Measurements from ENCODE around the gene EHD1. TPM values are rescaled to one million over a fixed set of nuclear protein-coding genes. Genes with fewer than 3 reads are reported as not detected.

The EHD1 gene
- total RNA-seq, 2 donors from 2014 or later, result 39.7 to 43.8 TPM

DNA sequence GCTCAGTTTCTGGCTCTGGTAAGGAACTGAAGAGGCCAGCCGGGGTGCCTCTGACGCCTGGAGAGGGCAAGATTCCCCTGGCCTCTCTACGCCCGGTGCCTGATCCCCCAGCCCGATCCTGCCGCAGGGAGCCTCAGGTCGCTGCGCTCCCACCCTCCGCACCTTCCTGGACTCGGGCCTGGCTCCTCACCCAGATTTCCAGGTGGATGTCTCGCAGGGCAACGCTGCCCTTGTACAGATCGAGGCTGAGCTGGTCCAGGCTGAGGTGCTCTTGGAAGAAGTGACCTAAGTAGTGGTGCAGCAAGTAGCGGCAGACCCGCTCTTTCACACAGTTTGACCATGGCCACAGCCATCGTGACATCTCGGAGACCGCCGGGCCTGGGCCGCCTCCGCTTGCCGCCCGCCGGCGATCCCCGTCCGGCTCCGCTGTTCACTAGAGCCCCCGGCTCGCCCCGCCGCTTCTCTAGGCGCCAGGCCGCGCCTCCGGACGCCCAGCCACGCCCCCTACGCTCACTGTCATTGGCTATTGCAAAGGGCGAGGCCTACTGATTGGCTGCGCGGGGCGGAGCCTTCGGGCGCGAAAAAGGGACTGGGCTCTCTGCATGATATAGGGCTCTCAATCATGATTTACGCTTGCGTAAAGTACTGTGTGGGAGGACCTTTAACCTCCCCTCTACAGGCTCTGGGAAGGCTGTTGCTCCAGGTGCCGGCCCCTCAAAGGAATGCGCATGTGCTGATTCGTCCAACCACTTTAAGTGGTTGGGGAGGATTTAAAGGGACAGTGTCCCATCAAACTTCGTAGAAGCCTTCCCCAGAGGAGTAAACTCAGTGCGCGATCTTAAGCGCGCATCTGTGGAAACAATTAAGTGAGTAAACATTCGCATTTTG is 38.6 kb upstream of the EHD1 start, which contains the start of gene ATG2A:
Gene ATG2A (minus strand): TSS at position 435 of the 888 bp plus-strand sequence. CDS start 74 bp downstream, at position 361.
- Histone ChIP-seq H3K4me3 (ENCODE audit: low read length) (peak within 1 kb of the TSS; percentile 85), H3K27ac (ENCODE audit: low read depth, low read length) (peak within 1 kb of the TSS; percentile 10), H3K36me3 (ENCODE audit: control insufficient read depth, insufficient read depth, low read length) (peaks cover 6% of the 10 kb centered on the region), H3K9ac (ENCODE audit: extremely low read depth, low read length, poor library complexity, severe bottlenecking) (peak within 1 kb of the TSS; percentile 71), H3K27me3 (ENCODE audit: control insufficient read depth, insufficient read depth, low read length, poor library complexity, severe bottlenecking) (peaks cover 37% of the 10 kb centered on the region), H3K4me1 (ENCODE audit: control insufficient read depth, insufficient read depth, low read length) (peaks cover 9% of the 10 kb centered on the region), H3K9me3 (ENCODE audit: control insufficient read depth, low read length) (no peaks in the 10 kb centered on the region)
- Mint-ChIP-seq H3K4me1 (peaks cover 18% of the 10 kb centered on the region), H3K9me3 (no peaks in the 10 kb centered on the region), H3K27ac (peak within 1 kb of the TSS; percentile 92), H3K27me3 (ENCODE audit: insufficient read depth) (peaks cover 36% of the 10 kb centered on the region), H3K4me3 (peak within 1 kb of the TSS; percentile 79), H3K36me3 (ENCODE audit: low read depth) (peaks cover 4% of the 10 kb centered on the region)
- WGBS, 2 experiments (ENCODE audit: insufficient coverage in 1 of 2, insufficient read length in 1 of 2), result 1% methylated on average over 41 to 57 of the region's 57 CpGs
- TF ChIP-seq CTCF (conservative IDR thresholded peaks at IDR 0.05), result no peak
- DNase-seq, result peak; percentile 99

DNA sequence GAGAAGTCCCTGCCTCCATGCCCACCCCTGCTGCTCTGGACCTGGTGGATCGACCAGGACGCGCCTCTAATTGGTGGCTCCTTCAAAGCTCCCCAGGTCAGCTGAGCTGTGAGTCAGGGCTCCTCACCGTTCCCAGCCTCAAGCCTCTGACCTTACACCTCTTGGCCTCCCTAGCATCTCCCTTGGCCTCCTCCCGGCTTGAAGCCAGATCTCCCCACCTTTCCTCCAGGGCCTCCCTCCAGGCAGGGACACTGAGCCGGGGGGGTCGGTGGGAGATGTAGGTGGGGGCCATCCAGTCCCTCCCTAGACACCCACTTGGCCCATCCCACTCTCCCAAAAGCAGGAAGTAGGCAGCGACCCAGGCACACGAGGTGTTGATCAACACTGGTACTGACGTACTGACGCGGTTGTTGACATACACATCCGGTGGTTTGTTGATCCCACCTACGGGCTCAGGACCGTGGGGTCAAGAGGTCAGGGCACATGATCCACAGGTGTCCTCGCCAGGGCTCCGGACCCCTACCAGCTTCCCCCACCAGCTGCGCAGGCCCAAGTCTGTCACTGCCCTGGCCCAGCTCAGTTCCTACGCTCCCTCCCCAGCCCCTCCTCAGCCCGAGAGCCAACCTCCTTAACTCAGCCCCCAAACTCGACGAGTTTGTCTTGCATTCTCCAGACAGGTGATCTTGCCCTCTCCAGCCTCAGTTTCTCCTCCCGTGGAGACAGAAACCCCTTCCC is 37.8 kb upstream of the EHD1 start:
- H3K9me3 Mint-ChIP-seq, result no peaks in the 10 kb centered on the region
- Histone ChIP-seq H3K4me3 (ENCODE audit: low read length) (peak overlapping the region; percentile 85), H3K9me3 (ENCODE audit: control insufficient read depth, low read length) (no peaks in the 10 kb centered on the region), H3K9ac (ENCODE audit: extremely low read depth, low read length, poor library complexity, severe bottlenecking) (peak overlapping the region; percentile 71), H3K4me1 (ENCODE audit: control insufficient read depth, insufficient read depth, low read length) (peaks cover 9% of the 10 kb centered on the region), H3K27ac (ENCODE audit: low read depth, low read length) (no peak overlapping the region), H3K27me3 (ENCODE audit: control insufficient read depth, insufficient read depth, low read length, poor library complexity, severe bottlenecking) (peaks cover 29% of the 10 kb centered on the region), H3K36me3 (ENCODE audit: control insufficient read depth, insufficient read depth, low read length) (peaks cover 14% of the 10 kb centered on the region)
- H3K4me3 Mint-ChIP-seq, result peak overlapping the region; percentile 79
- peaks cover 29% of the 10 kb centered on the region for H3K27me3 Mint-ChIP-seq (ENCODE audit: insufficient read depth)
- peak; percentile 77 for DNase-seq
- TF ChIP-seq CTCF (conservative IDR thresholded peaks at IDR 0.05), result no peak
- H3K27ac Mint-ChIP-seq, result peak overlapping the region; percentile 92
- 11 to 24% methylated on average over 11 to 23 of the region's 23 CpGs for WGBS, 2 experiments (ENCODE audit: insufficient coverage in 1 of 2, insufficient read length in 1 of 2)
- peaks cover 17% of the 10 kb centered on the region for H3K4me1 Mint-ChIP-seq
- H3K36me3 Mint-ChIP-seq (ENCODE audit: low read depth), result peaks cover 10% of the 10 kb centered on the region

DNA sequence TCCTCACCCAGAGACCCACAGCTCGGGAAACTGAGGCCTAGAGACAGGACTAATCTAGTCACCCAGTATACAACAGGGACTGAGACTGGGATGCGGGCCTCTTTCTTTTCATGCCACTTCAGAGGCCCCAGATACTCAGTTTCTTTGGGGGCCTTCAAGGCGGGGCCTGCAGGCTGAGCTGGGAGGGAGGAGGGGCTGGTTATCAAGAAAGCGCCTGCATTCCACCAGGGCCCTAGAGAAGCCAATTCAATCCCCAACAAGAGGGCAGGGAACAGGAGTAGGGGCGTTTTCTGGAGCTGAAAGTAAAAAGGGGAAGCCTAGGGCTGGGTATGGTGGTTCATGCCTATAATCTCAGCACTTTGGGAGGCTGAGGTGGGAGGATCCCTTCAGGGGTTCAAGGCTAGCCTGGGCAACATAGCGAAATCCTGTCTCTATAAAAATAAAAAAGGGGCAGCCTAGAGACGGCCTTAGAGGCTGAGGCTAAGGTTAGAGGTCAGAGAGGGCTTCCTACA is 37.0 kb upstream of the EHD1 start:
- Mint-ChIP-seq H3K36me3 (ENCODE audit: low read depth) (peaks cover 14% of the 10 kb centered on the region), H3K4me1 (peaks cover 17% of the 10 kb centered on the region), H3K27ac (no peak overlapping the region), H3K27me3 (ENCODE audit: insufficient read depth) (peaks cover 22% of the 10 kb centered on the region), H3K4me3 (peak overlapping the region; percentile 79), H3K9me3 (no peaks in the 10 kb centered on the region)
- no peak for TF ChIP-seq CTCF (conservative IDR thresholded peaks at IDR 0.05)
- peaks cover 23% of the 10 kb centered on the region for H3K27me3 ChIP-seq (ENCODE audit: control insufficient read depth, insufficient read depth, low read length, poor library complexity, severe bottlenecking)
- H3K36me3 ChIP-seq (ENCODE audit: control insufficient read depth, insufficient read depth, low read length), result peaks cover 16% of the 10 kb centered on the region
- peaks cover 9% of the 10 kb centered on the region for H3K4me1 ChIP-seq (ENCODE audit: control insufficient read depth, insufficient read depth, low read length)
- H3K9me3 ChIP-seq (ENCODE audit: control insufficient read depth, low read length), result no peaks in the 10 kb centered on the region
- H3K9ac ChIP-seq (ENCODE audit: extremely low read depth, low read length, poor library complexity, severe bottlenecking), result no peak overlapping the region
- peak overlapping the region; percentile 85 for H3K4me3 ChIP-seq (ENCODE audit: low read length)
- WGBS, 2 experiments (ENCODE audit: insufficient coverage in 1 of 2, insufficient read length in 1 of 2), result 82 to 84% methylated on average over 4 to 7 of the region's 7 CpGs
- H3K27ac ChIP-seq (ENCODE audit: low read depth, low read length), result no peak overlapping the region
- no peak for DNase-seq
